TTC549 (cell line): ENCODE data around the gene SULF2.

Experiments
- FAIRE-seq: peaks from 2 replicates; lab custom pipeline; 2012; peaks lifted over from hg19 to GRCh38; lab: Jason Lieb, UNC

The SULF2 gene

GRCh38 chr20:47783828-47784598 is 1.3 kb downstream of the SULF2 start:
- no peak for FAIRE-seq

GRCh38 chr20:47782920-47783552 is 2.2 kb downstream of the SULF2 start:
- no peak for FAIRE-seq

GRCh38 chr20:47782076-47782475 is 3.2 kb downstream of the SULF2 start:
- no peak for FAIRE-seq

- no peak for FAIRE-seq
Measured at GRCh38 chr20:47781632-47782031, 3.6 kb downstream of the SULF2 start.

DNA sequence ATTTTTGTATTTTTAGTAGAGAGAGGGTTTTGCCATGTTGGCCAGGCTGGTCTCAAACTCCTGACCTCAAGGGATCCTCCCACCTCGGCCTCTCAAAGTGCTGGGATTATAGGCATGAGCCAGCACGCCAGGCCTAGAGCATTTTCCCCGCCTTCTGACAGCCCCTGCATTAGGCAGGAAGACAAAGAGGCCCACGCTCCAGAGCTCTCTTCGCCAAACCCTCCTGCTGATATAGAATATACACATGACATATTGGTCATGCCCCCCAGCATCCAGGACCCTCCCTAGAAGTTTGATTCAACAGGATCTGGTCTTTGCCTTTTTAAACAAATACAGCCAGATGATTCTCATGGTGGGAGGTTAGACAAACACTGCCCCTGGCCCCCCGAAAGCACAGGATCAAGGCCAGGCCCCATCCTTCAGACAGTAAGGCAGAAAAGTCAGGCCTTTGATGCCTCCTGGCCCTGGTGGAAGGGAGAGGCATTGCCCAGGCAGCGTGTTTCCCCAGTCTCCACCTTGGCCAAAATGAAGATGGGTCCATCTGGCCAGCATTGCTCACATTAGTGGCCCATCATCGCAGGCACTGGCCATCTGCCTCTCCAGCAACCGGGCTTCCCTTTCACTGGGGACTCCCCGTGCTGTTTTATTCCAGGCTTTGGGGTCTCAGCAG is 4.4 kb downstream of the SULF2 start:
- FAIRE-seq: no peak

GRCh38 chr20:47778398-47779354 is 6.6 kb downstream of the SULF2 start:
- no peak for FAIRE-seq

DNA sequence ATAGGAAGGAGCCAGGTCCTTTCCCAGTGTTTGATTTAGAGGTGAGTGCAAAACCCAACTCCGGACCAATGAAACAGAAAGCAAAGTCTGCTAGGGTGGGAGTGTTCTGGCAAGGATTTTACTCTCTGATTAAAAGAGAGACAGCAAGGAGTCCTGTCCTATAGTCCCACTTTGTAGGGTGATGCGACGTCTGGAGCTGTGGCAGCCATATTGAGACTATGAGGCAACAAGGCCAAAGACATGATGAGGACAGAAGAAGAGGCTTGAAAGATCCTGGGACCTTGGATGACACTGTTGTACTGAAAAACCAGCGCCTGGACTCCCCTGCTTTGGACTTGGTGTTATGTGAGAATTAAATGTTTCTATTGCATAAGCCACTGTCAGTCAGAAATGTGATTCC is 8.1 kb downstream of the SULF2 start:
- no peak for FAIRE-seq

DNA sequence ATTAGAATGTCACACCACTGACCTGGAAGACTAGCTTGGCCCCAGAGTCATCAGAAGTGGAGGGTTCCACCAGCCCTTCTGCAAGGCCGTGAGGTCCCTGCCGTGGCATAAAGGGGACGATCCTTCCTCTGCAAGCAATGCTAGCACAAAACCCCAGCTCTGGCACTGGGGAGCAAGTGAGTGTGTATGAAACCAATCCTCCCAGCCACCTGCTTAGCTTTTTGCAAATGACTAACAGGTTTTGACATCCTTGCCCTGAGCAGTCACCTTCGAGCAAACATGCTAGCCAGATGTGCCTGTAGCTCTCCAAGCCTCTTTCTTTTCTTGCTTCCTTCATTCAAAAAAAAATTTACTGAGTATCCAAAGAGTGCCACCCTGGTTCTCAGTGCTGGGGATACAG is 8.6 kb downstream of the SULF2 start:
- no peak for FAIRE-seq

- FAIRE-seq: no peak
Measured at GRCh38 chr20:47775841-47776240, 9.4 kb downstream of the SULF2 start.

GRCh38 chr20:47775039-47775438 is 10.2 kb downstream of the SULF2 start:
- no peak for FAIRE-seq

DNA sequence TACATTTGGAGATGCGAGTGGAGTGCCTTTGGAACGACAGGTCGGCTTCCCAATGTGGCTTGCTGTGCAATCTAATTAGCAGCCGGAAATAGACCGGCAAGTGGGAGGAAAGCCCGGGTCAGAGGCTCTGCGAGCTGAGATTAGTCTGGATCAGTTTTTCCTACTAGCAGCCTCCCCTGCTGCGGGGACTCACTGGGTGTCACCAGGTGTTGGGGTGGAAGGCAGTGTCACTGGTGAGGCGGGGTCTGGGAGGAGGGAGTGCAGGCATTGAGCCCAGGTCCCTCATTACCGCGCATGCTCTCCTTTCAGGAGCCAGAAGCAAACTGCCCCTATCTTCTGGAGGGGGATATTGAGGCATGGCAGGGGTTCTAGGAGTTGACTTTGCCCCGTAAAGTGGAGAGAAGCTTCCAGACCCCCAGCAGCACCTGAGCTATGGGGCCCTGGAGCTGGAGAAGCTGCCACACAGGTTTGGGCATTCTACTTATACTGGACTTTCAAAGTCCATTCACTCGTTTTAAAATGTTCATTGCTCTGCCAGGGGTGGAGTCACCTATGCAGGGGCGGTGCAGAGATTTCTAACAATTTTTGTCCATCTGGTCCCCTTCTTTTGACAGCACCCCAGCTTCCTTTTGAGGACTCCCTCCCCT is 11.0 kb downstream of the SULF2 start:
- FAIRE-seq: no peak

DNA sequence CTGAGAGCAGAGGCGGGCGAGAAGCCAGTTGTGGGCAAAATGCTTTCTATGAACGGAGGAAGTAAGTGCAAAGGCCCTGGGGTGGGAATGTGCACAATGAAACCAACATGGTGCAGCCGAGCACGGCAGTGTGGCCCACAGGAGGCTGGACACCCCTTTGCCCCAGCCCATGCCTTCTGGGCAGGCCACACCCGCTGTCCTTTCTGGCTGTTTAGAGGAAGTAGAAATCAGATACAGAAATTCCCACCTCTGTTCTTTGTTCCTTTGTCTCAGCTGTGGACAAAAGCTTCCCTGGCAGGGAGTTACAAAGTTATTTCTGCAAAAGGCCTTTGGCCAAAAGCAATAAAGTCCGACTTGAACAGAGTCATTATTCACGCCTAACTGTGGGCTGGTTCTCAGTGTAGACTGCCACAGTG is 11.9 kb downstream of the SULF2 start:
- no peak for FAIRE-seq

- no peak for FAIRE-seq
Measured at GRCh38 chr20:47770935-47771334, 14.3 kb downstream of the SULF2 start.

- no peak for FAIRE-seq
Measured at GRCh38 chr20:47768016-47768824, 17.1 kb downstream of the SULF2 start.

DNA sequence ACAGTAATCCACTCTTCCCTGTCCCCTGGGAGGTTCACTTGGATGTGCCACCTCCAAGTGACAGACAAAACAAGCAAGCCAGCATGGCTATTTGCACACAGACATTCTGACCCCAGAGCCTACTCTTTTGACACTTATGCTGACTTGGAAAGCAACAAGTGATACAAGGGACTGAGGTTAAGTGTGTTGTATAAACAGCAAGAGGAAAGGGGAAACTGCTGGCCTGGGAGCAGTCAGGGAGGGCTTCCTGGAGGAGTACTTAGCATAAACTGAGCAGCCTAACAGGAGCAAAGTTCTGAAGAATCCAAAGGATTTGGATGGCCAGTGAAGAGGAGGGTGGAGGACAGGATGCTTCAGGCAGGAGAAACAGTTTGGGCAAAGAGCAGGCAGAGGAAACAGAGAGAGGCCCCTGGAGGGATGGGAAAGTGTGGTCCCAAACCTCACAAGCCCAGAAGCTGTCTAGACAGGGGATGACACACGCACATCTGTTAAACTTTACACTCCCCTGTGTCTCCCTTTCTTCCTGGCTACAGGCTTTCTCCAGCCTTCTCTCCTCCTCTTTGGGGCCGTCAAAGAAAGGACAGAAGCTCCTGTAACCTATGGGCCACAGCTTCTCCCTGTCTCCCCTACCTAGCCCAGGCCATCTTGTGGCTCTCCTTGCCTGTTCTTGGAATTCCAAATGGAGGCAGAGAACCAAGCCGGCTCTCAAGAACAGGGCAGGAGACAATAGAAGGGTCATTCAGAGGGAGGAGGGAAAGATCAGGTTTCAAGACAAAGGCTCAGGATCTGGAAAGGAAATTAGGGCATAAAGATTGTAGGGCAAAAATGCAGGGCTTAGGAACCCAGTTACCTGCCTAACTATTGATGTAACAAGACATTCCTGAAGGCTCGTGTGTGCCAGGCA is 19.3 kb downstream of the SULF2 start:
- FAIRE-seq: no peak

DNA sequence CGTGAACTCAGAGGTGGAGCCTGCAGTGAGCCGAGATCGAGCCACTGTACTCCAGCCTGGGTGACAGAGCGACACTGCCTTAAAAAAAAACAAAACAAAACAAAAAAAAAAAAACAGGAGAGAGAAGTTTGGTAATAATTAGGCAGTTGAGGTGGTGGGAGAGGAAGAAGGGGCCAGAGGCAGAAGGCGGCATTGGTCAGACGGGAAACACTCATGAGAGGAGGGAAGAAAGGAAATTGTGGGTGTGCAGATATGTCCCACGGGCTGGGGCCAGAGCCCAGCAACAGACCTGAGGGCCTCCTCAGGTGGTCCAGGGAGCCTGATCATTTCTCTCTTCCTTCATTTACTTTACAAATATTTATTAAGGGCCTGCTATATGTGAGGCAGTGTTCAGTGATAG is 20.0 kb downstream of the SULF2 start:
- FAIRE-seq: no peak

GRCh38 chr20:47764154-47764733 is 21.0 kb downstream of the SULF2 start:
- FAIRE-seq: no peak

DNA sequence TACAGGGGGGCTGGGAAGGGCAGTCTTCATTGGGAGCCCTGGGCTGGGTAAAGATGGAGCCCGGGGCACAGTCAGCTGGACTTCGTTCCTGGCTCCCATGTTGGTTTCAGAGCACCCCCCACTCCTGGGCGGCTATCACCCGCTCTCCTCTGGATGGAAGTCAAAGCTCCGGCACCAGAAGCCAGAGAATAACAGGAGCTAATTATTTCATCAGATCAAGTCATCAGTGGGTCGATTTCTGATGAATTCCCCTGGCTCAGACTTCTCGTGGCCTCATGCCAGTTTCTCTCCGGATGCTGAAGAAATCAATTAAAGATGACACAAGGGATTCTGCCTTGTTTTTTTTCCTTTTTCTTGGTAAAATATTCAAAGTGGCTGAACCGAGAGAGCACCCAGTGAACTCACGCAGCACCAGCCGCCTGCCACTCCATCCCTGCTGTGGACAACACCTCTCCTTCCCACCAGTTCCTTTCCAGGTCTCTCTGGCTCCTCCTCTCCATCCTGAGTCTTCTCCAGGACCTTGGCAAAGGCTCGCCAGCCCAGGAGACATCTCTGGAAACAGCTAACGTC is 22.5 kb downstream of the SULF2 start:
- no peak for FAIRE-seq

GRCh38 chr20:47761482-47762047 is 23.7 kb downstream of the SULF2 start:
- FAIRE-seq: no peak
